GM23338 (cell line): ENCODE measurements around the gene GPR33. TPM values are rescaled to one million over a fixed set of nuclear protein-coding genes. Genes with fewer than 3 reads are reported as not detected.

Source experiments
- ATAC-seq: fragments of 200-7000 bp; cut with Tn5 transposase; 3 replicates; pipeline ENCODE4 v1.9.1; 2020
- DNase-seq: peaks from one replicate; pipeline ENCODE4 v3.0.0-alpha.2; 2015; ENCODE audit warnings: low spot score
- H2AFZ ChIP-seq: fragments of 200-600 bp; sonication (generic); 2 replicates; pipeline ENCODE4 v1.8.0; 2016; ENCODE audit warnings: antibody characterized with exemption, mild to moderate bottlenecking, moderate library complexity
- H3F3A ChIP-seq: fragments of 200-600 bp; sonication (generic); replicated peaks from 2 replicates; pipeline ENCODE4 v1.8.0; 2017; ENCODE audit warnings: antibody characterized with exemption, mixed run types, low read depth
- H3K27ac ChIP-seq: fragments of 200-600 bp; sonication (generic); 2 replicates; pipeline ENCODE4 v1.6.1; 2016; ENCODE audit warnings: low read depth
- H3K27me3 ChIP-seq: fragments of 200-600 bp; sonication (generic); 2 replicates; pipeline ENCODE4 v1.8.0; 2016; ENCODE audit warnings: mild to moderate bottlenecking, mixed run types, moderate library complexity; ENCODE audit not compliant: insufficient read depth
- H3K36me3 ChIP-seq: fragments of 200-600 bp; sonication (generic); 2 replicates; pipeline ENCODE4 v1.8.0; 2016; ENCODE audit warnings: mild to moderate bottlenecking; ENCODE audit not compliant: insufficient read depth
- H3K4me1 ChIP-seq: fragments of 200-600 bp; sonication (generic); 2 replicates; pipeline ENCODE4 v1.8.0; 2016; ENCODE audit warnings: mild to moderate bottlenecking, moderate library complexity; ENCODE audit not compliant: insufficient read depth
- H3K4me2 ChIP-seq: fragments of 200-600 bp; sonication (generic); 2 replicates; pipeline ENCODE4 v1.7.1; 2017; ENCODE audit warnings: mixed run types
- H3K4me3 ChIP-seq: fragments of 200-600 bp; sonication (generic); 2 replicates; pipeline ENCODE4 v1.6.1; 2016; ENCODE audit warnings: mixed run types
- H3K79me2 ChIP-seq: fragments of 200-600 bp; sonication (generic); replicated peaks from 2 replicates; pipeline ENCODE4 v1.8.0; 2017; ENCODE audit warnings: mild to moderate bottlenecking; ENCODE audit not compliant: insufficient read depth
- H3K9me2 ChIP-seq: fragments of 200-600 bp; sonication (generic); 2 replicates; pipeline ENCODE4 v1.8.0; 2017; ENCODE audit not compliant: insufficient read depth
- H4K20me1 ChIP-seq: fragments of 200-600 bp; sonication (generic); replicated peaks from 2 replicates; pipeline ENCODE4 v1.8.0; 2017; ENCODE audit warnings: mild to moderate bottlenecking; ENCODE audit not compliant: insufficient read depth
- H3K27ac Mint-ChIP-seq: 2 replicates; pipeline ENCODE4 v1.8.0; 2020; ENCODE audit warnings: inconsistent platforms, mild to moderate bottlenecking, moderate library complexity, mixed read lengths
- H3K27me3 Mint-ChIP-seq: 3 replicates; pipeline ENCODE4 v1.8.0; 2022; ENCODE audit warnings: low read depth, mild to moderate bottlenecking, moderate library complexity, mixed read lengths, inconsistent platforms; ENCODE audit not compliant: insufficient read depth, poor library complexity
- H3K36me3 Mint-ChIP-seq: 3 replicates; pipeline ENCODE4 v1.8.0; 2021; ENCODE audit warnings: low read depth, mild to moderate bottlenecking, inconsistent platforms, moderate library complexity, mixed read lengths
- H3K4me1 Mint-ChIP-seq: 3 replicates; pipeline ENCODE4 v1.8.0; 2020; ENCODE audit warnings: mild to moderate bottlenecking, inconsistent platforms, mixed read lengths
- H3K4me3 Mint-ChIP-seq: 3 replicates; pipeline ENCODE4 v1.8.0; 2021; ENCODE audit warnings: moderate library complexity, mild to moderate bottlenecking, inconsistent platforms, mixed read lengths
- H3K9me3 Mint-ChIP-seq: 3 replicates; pipeline ENCODE4 v1.8.0; 2020; ENCODE audit warnings: moderate library complexity, mild to moderate bottlenecking, inconsistent platforms, mixed read lengths
- EZH2 ChIP-seq: fragments of 200-600 bp; sonication (generic); IDR thresholded peaks from one replicate; pipeline ENCODE4 v1.8.0; 2017; ENCODE audit warnings: antibody characterized with exemption, mild to moderate bottlenecking, low read depth; ENCODE audit not compliant: unreplicated experiment
- EZH2phosphoT487 ChIP-seq: fragments of 200-600 bp; sonication (generic); IDR thresholded peaks from one replicate; pipeline ENCODE4 v1.8.1; 2018; ENCODE audit warnings: antibody characterized with exemption; ENCODE audit not compliant: unreplicated experiment
- NANOG ChIP-seq: IDR thresholded peaks from 2 replicates; pipeline ENCODE4 v1.6.1; 2016; ENCODE audit warnings: antibody characterized with exemption, borderline replicate concordance
- POLR2AphosphoS5 ChIP-seq: IDR thresholded peaks from 2 replicates; pipeline ENCODE4 v1.6.1; 2016; ENCODE audit warnings: antibody characterized with exemption, low read depth
- polyA plus RNA-seq: library from polyadenylated mRNA; unstranded; fragments of >200 nt; fragmentation: Nextera tagmentation; extraction: Ambion mirVana; gene quantifications from 2 replicates; pipeline ENCODE4 v1.2.1, GENCODE V29; 2016
- total RNA-seq: library from RNA; depleted of rRNA; stranded (reverse); fragments of >200 nt; shearing (Covaris generic); gene quantifications from 2 replicates; pipeline ENCODE4 v1.2.3, GENCODE V29; 2014
- TF ChIP-seq, protein P1 (sequence below), 2 experiments: fragments of 200-600 bp in 1 of 2; sonication (generic) in 1 of 2; conservative IDR thresholded peaks; 2 replicates each; pipeline versions ENCODE4 v1.5.1 to v1.6.1; 2016 to 2017; ENCODE audit warnings: antibody characterized with exemption in 2 of 2, low read depth in 2 of 2, mild to moderate bottlenecking in 2 of 2, moderate library complexity in 1 of 2
- TF ChIP-seq, protein P2 (sequence below): IDR thresholded peaks from one replicate; pipeline ENCODE4 v1.6.1; 2018; ENCODE audit warnings: antibody characterized with exemption; ENCODE audit not compliant: unreplicated experiment

GPR33 gene
- total and polyA plus RNA-seq, 2 experiments from 2014 or later = not detected

DNA sequence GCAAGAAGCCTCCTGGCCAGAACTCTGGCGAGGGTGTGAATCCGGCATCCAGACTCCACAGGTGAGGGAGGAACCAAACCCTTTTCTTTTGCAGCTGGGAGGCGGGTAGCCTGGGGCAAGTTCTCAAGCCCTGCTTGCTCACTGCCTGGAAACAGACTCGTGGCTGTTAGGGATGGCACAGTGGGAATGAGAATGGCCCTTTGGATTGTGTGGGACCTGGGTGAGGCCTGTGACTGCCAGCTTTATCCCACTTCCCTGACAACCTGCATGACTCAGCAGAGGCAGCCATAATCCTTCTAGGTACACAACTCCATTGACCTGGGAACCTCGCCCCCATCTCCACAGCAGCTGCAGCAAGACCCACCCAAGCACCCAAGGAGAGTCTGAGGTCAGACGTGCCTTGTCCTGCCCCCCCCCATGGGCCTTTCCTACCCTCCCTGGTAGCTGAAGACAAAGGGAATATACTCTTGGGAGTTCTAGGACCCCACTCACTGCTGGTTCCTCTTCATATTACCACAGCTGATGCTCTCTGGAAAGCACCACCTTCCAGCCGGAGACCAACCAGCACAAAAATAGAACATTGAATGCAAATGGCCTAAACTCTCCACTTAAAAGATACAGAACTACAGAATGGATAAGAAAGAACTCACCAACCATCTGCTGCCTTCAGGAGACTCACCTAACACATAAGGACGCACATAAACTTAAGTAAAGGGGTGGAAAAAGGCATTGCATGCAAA lies 5.1 kb upstream of the GPR33 start (continued):
- TF ChIP-seq, protein P1, sequence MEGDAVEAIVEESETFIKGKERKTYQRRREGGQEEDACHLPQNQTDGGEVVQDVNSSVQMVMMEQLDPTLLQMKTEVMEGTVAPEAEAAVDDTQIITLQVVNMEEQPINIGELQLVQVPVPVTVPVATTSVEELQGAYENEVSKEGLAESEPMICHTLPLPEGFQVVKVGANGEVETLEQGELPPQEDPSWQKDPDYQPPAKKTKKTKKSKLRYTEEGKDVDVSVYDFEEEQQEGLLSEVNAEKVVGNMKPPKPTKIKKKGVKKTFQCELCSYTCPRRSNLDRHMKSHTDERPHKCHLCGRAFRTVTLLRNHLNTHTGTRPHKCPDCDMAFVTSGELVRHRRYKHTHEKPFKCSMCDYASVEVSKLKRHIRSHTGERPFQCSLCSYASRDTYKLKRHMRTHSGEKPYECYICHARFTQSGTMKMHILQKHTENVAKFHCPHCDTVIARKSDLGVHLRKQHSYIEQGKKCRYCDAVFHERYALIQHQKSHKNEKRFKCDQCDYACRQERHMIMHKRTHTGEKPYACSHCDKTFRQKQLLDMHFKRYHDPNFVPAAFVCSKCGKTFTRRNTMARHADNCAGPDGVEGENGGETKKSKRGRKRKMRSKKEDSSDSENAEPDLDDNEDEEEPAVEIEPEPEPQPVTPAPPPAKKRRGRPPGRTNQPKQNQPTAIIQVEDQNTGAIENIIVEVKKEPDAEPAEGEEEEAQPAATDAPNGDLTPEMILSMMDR (conservative IDR thresholded peaks at IDR 0.05; ENCODE audit: low read depth in 2 of 2) = no peak
- TF ChIP-seq NANOG = no peak
- TF ChIP-seq, protein P2, sequence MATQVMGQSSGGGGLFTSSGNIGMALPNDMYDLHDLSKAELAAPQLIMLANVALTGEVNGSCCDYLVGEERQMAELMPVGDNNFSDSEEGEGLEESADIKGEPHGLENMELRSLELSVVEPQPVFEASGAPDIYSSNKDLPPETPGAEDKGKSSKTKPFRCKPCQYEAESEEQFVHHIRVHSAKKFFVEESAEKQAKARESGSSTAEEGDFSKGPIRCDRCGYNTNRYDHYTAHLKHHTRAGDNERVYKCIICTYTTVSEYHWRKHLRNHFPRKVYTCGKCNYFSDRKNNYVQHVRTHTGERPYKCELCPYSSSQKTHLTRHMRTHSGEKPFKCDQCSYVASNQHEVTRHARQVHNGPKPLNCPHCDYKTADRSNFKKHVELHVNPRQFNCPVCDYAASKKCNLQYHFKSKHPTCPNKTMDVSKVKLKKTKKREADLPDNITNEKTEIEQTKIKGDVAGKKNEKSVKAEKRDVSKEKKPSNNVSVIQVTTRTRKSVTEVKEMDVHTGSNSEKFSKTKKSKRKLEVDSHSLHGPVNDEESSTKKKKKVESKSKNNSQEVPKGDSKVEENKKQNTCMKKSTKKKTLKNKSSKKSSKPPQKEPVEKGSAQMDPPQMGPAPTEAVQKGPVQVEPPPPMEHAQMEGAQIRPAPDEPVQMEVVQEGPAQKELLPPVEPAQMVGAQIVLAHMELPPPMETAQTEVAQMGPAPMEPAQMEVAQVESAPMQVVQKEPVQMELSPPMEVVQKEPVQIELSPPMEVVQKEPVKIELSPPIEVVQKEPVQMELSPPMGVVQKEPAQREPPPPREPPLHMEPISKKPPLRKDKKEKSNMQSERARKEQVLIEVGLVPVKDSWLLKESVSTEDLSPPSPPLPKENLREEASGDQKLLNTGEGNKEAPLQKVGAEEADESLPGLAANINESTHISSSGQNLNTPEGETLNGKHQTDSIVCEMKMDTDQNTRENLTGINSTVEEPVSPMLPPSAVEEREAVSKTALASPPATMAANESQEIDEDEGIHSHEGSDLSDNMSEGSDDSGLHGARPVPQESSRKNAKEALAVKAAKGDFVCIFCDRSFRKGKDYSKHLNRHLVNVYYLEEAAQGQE = no peak
- TF ChIP-seq EZH2phosphoT487 = no peak
- no peak for TF ChIP-seq EZH2
- TF ChIP-seq POLR2AphosphoS5 = no peak

DNA sequence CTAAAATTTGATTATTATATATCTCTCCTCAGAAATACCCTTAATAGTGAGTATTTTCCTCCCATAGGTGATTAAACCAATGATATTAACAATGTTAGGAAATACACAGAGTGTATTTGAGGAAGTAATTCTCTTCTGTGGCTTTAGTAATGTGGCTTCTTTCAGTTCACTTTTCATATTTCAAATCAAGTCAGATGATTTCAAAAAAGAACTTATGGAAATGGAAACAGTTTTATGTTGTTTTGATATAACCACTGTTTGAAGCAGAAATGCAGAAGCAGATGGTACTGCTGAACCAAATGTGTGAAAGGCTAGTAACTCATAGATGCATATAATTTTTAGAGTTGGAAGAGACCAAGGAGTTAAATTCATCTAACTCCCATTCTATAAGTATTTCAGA lies 1.9 kb upstream of the GPR33 start:
- ATAC-seq (no peak), DNase-seq (no peak)
- Mint-ChIP-seq H3K36me3 (peaks cover 6% of the 10 kb centered on the region; the same call in 2 of the 3 replicates), H3K4me3 (no peak overlapping the region), H3K27ac (no peak overlapping the region), H3K4me1 (no peaks in the 10 kb centered on the region), H3K27me3 (peaks cover 2% of the 10 kb centered on the region), H3K9me3 (peaks cover 11% of the 10 kb centered on the region; the same call in 2 of the 3 replicates)
- Histone ChIP-seq H3K4me3 (no peak overlapping the region), H3K4me1 (no peaks in the 10 kb centered on the region), H3K9me2 (no peaks in the 10 kb centered on the region), H3K36me3 (no peaks in the 10 kb centered on the region), H3K4me2 (no peak overlapping the region), H3K27ac (no peak overlapping the region), H3K27me3 (no peaks in the 10 kb centered on the region), H3F3A (no peaks in the 10 kb centered on the region), H3K79me2 (no peaks in the 10 kb centered on the region), H2AFZ (no peak overlapping the region), H4K20me1 (no peaks in the 10 kb centered on the region)
- TF ChIP-seq NANOG (no peak), POLR2AphosphoS5 (no peak)
- TF ChIP-seq, protein P1 (conservative IDR thresholded peaks at IDR 0.05; ENCODE audit: low read depth in 2 of 2) = no peak
